GM23338 (cell line): ENCODE results near the gene ZNF630. TPM values are rescaled to one million over a fixed set of nuclear protein-coding genes. Genes with fewer than 3 reads are reported as not detected.
"Not testable (repeated sequence)": the region's sequence is repeated elsewhere in the genome, so short reads cannot be mapped to it uniquely, and the experiment has no call there.

Source experiments
- ATAC-seq: fragments of 200-7000 bp; cut with Tn5 transposase; 3 replicates; pipeline ENCODE4 v1.9.1; 2020
- DNase-seq: peaks from one replicate; pipeline ENCODE4 v3.0.0-alpha.2; 2015; ENCODE audit warnings: low spot score
- H2AFZ ChIP-seq: fragments of 200-600 bp; sonication (generic); 2 replicates; pipeline ENCODE4 v1.8.0; 2016; ENCODE audit warnings: antibody characterized with exemption, mild to moderate bottlenecking, moderate library complexity
- H3F3A ChIP-seq: fragments of 200-600 bp; sonication (generic); replicated peaks from 2 replicates; pipeline ENCODE4 v1.8.0; 2017; ENCODE audit warnings: antibody characterized with exemption, mixed run types, low read depth
- H3K27ac ChIP-seq: fragments of 200-600 bp; sonication (generic); 2 replicates; pipeline ENCODE4 v1.6.1; 2016; ENCODE audit warnings: low read depth
- H3K27me3 ChIP-seq: fragments of 200-600 bp; sonication (generic); 2 replicates; pipeline ENCODE4 v1.8.0; 2016; ENCODE audit warnings: mild to moderate bottlenecking, mixed run types, moderate library complexity; ENCODE audit not compliant: insufficient read depth
- H3K36me3 ChIP-seq: fragments of 200-600 bp; sonication (generic); 2 replicates; pipeline ENCODE4 v1.8.0; 2016; ENCODE audit warnings: mild to moderate bottlenecking; ENCODE audit not compliant: insufficient read depth
- H3K4me1 ChIP-seq: fragments of 200-600 bp; sonication (generic); 2 replicates; pipeline ENCODE4 v1.8.0; 2016; ENCODE audit warnings: mild to moderate bottlenecking, moderate library complexity; ENCODE audit not compliant: insufficient read depth
- H3K4me2 ChIP-seq: fragments of 200-600 bp; sonication (generic); 2 replicates; pipeline ENCODE4 v1.7.1; 2017; ENCODE audit warnings: mixed run types
- H3K4me3 ChIP-seq: fragments of 200-600 bp; sonication (generic); 2 replicates; pipeline ENCODE4 v1.6.1; 2016; ENCODE audit warnings: mixed run types
- H3K79me2 ChIP-seq: fragments of 200-600 bp; sonication (generic); replicated peaks from 2 replicates; pipeline ENCODE4 v1.8.0; 2017; ENCODE audit warnings: mild to moderate bottlenecking; ENCODE audit not compliant: insufficient read depth
- H3K9me2 ChIP-seq: fragments of 200-600 bp; sonication (generic); 2 replicates; pipeline ENCODE4 v1.8.0; 2017; ENCODE audit not compliant: insufficient read depth
- H4K20me1 ChIP-seq: fragments of 200-600 bp; sonication (generic); replicated peaks from 2 replicates; pipeline ENCODE4 v1.8.0; 2017; ENCODE audit warnings: mild to moderate bottlenecking; ENCODE audit not compliant: insufficient read depth
- H3K27ac Mint-ChIP-seq: 2 replicates; pipeline ENCODE4 v1.8.0; 2020; ENCODE audit warnings: inconsistent platforms, mild to moderate bottlenecking, moderate library complexity, mixed read lengths
- H3K27me3 Mint-ChIP-seq: 3 replicates; pipeline ENCODE4 v1.8.0; 2022; ENCODE audit warnings: low read depth, mild to moderate bottlenecking, moderate library complexity, mixed read lengths, inconsistent platforms; ENCODE audit not compliant: insufficient read depth, poor library complexity
- H3K36me3 Mint-ChIP-seq: 3 replicates; pipeline ENCODE4 v1.8.0; 2021; ENCODE audit warnings: low read depth, mild to moderate bottlenecking, inconsistent platforms, moderate library complexity, mixed read lengths
- H3K4me1 Mint-ChIP-seq: 3 replicates; pipeline ENCODE4 v1.8.0; 2020; ENCODE audit warnings: mild to moderate bottlenecking, inconsistent platforms, mixed read lengths
- H3K4me3 Mint-ChIP-seq: 3 replicates; pipeline ENCODE4 v1.8.0; 2021; ENCODE audit warnings: moderate library complexity, mild to moderate bottlenecking, inconsistent platforms, mixed read lengths
- H3K9me3 Mint-ChIP-seq: 3 replicates; pipeline ENCODE4 v1.8.0; 2020; ENCODE audit warnings: moderate library complexity, mild to moderate bottlenecking, inconsistent platforms, mixed read lengths
- CREB1 ChIP-seq: fragments of 250-450 bp; sonication (Bioruptor Pico); IDR thresholded peaks from 2 replicates; pipeline ENCODE4 v1.5.0; 2020; ENCODE audit warnings: low read depth, mild to moderate bottlenecking, moderate library complexity
- ETS1 ChIP-seq: IDR thresholded peaks from 2 replicates; pipeline ENCODE4 v1.6.1; 2016; ENCODE audit warnings: antibody characterized with exemption
- EZH2 ChIP-seq: fragments of 200-600 bp; sonication (generic); IDR thresholded peaks from one replicate; pipeline ENCODE4 v1.8.0; 2017; ENCODE audit warnings: antibody characterized with exemption, mild to moderate bottlenecking, low read depth; ENCODE audit not compliant: unreplicated experiment
- EZH2phosphoT487 ChIP-seq: fragments of 200-600 bp; sonication (generic); IDR thresholded peaks from one replicate; pipeline ENCODE4 v1.8.1; 2018; ENCODE audit warnings: antibody characterized with exemption; ENCODE audit not compliant: unreplicated experiment
- NANOG ChIP-seq: IDR thresholded peaks from 2 replicates; pipeline ENCODE4 v1.6.1; 2016; ENCODE audit warnings: antibody characterized with exemption, borderline replicate concordance
- POLR2AphosphoS5 ChIP-seq: IDR thresholded peaks from 2 replicates; pipeline ENCODE4 v1.6.1; 2016; ENCODE audit warnings: antibody characterized with exemption, low read depth
- STAT1 ChIP-seq: IDR thresholded peaks from one replicate; pipeline ENCODE4 v1.6.1; 2016; ENCODE audit warnings: antibody characterized with exemption; ENCODE audit not compliant: unreplicated experiment
- ZNF114 ChIP-seq: fragments of 250-450 bp; sonication (Bioruptor Pico); IDR thresholded peaks from 2 replicates; pipeline ENCODE4 v1.5.0; 2020; ENCODE audit warnings: mild to moderate bottlenecking, moderate library complexity
- ZNF331 ChIP-seq: fragments of 250-450 bp; sonication (Bioruptor Pico); IDR thresholded peaks from 2 replicates; pipeline ENCODE4 v1.5.0; 2020; ENCODE audit warnings: low read depth, mild to moderate bottlenecking, moderate library complexity
- ZNF462 ChIP-seq: fragments of 250-450 bp; sonication (Bioruptor Pico); IDR thresholded peaks from 2 replicates; pipeline ENCODE4 v1.5.0; 2020; ENCODE audit warnings: mild to moderate bottlenecking, moderate library complexity
- polyA plus RNA-seq: library from polyadenylated mRNA; unstranded; fragments of >200 nt; fragmentation: Nextera tagmentation; extraction: Ambion mirVana; gene quantifications from 2 replicates; pipeline ENCODE4 v1.2.1, GENCODE V29; 2016
- total RNA-seq: library from RNA; depleted of rRNA; stranded (reverse); fragments of >200 nt; shearing (Covaris generic); gene quantifications from 2 replicates; pipeline ENCODE4 v1.2.3, GENCODE V29; 2014
- TF ChIP-seq, protein P1 (sequence below), 2 experiments: fragments of 200-600 bp in 1 of 2; sonication (generic) in 1 of 2; conservative IDR thresholded peaks; 2 replicates each; pipeline versions ENCODE4 v1.5.1 to v1.6.1; 2016 to 2017; ENCODE audit warnings: antibody characterized with exemption in 2 of 2, low read depth in 2 of 2, mild to moderate bottlenecking in 2 of 2, moderate library complexity in 1 of 2

The ZNF630 gene
- total and polyA plus RNA-seq, 2 experiments from 2014 or later = 0.95 to 2.2 TPM

DNA sequence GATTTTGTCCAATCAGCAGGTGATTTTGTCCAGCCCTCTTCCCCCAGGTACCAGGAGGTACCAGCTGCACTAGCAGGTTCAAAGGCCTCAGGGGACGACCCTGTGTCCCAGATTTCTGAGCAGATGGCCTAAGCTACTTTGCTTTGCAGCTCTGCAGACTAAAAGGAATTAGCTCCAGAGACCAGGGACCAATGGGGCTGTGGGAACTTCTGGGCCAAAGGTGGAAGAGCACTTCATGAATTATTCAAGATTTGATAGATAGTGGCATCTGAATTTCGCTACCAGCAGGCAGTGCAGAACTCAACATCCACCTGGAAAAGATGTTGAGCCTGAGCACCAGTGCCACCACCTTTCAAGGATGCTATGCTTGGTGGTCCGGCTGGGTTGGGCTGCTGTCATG, 21.1 kb upstream of the ZNF630 start:
- not testable (repeated sequence) for H3K79me2 ChIP-seq, H3K4me1 Mint-ChIP-seq, H3K4me2 ChIP-seq, H3K4me3 ChIP-seq, H3K27me3 ChIP-seq, H3K9me2 ChIP-seq, H3K4me3 Mint-ChIP-seq, H3K9me3 Mint-ChIP-seq, H3F3A ChIP-seq, H3K36me3 ChIP-seq, H3K27me3 Mint-ChIP-seq, H2AFZ ChIP-seq, H4K20me1 ChIP-seq, DNase-seq, H3K36me3 Mint-ChIP-seq, H3K27ac Mint-ChIP-seq, ATAC-seq, H3K4me1 ChIP-seq, H3K27ac ChIP-seq

DNA sequence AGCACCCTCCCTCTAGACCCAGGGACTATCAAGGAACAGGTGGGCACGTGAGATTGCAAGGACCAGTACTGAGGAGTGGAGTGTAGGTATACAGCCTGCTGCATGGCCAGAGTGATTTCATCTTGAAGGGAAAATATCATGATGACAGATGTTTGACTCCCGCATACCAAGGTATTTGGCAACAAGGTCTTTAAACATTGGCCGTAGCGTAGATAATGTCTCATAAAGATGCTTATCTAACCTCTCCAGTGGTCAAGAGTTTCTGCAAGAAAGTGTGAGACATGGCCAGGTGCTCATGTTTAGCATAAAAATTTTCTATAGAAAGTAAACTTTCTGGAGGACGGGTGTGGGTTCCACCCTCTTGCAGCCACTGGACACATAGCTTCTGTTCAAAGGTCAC, 18.7 kb upstream of the ZNF630 start:
- no peaks in the 10 kb centered on the region for H3K4me1 Mint-ChIP-seq
- H3K9me3 Mint-ChIP-seq = no peaks in the 10 kb centered on the region; the same call in 2 of the 3 replicates
- no peak overlapping the region for H3K27ac Mint-ChIP-seq
- ATAC-seq = no peak
- Histone ChIP-seq H3K4me3 (no peak overlapping the region), H3K27ac (no peak overlapping the region), H3F3A (no peaks in the 10 kb centered on the region), H3K27me3 (no peaks in the 10 kb centered on the region), H3K36me3 (no peaks in the 10 kb centered on the region), H3K4me1 (no peaks in the 10 kb centered on the region), H3K79me2 (no peaks in the 10 kb centered on the region), H4K20me1 (no peaks in the 10 kb centered on the region), H3K4me2 (no peak overlapping the region), H2AFZ (no peak overlapping the region), H3K9me2 (no peaks in the 10 kb centered on the region)
- no peak for DNase-seq
- peaks cover 3% of the 10 kb centered on the region for H3K27me3 Mint-ChIP-seq
- no peak for TF ChIP-seq EZH2phosphoT487
- TF ChIP-seq CREB1 = no peak
- no peak for TF ChIP-seq STAT1
- TF ChIP-seq EZH2 = no peak
- TF ChIP-seq ZNF114 (CRISPR knock-in tag) = no peak
- TF ChIP-seq, protein P1, sequence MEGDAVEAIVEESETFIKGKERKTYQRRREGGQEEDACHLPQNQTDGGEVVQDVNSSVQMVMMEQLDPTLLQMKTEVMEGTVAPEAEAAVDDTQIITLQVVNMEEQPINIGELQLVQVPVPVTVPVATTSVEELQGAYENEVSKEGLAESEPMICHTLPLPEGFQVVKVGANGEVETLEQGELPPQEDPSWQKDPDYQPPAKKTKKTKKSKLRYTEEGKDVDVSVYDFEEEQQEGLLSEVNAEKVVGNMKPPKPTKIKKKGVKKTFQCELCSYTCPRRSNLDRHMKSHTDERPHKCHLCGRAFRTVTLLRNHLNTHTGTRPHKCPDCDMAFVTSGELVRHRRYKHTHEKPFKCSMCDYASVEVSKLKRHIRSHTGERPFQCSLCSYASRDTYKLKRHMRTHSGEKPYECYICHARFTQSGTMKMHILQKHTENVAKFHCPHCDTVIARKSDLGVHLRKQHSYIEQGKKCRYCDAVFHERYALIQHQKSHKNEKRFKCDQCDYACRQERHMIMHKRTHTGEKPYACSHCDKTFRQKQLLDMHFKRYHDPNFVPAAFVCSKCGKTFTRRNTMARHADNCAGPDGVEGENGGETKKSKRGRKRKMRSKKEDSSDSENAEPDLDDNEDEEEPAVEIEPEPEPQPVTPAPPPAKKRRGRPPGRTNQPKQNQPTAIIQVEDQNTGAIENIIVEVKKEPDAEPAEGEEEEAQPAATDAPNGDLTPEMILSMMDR (conservative IDR thresholded peaks at IDR 0.05; ENCODE audit: low read depth in 2 of 2) = no peak
- no peak for TF ChIP-seq ETS1
- no peak for TF ChIP-seq ZNF462 (CRISPR knock-in tag)
- TF ChIP-seq POLR2AphosphoS5 = no peak
- no peak for TF ChIP-seq NANOG
- no peak for TF ChIP-seq ZNF331 (CRISPR knock-in tag)
- no peak overlapping the region for H3K4me3 Mint-ChIP-seq
- H3K36me3 Mint-ChIP-seq = no peaks in the 10 kb centered on the region
